Mesothelial cell of epicardium (in vitro differentiated cells): ENCODE results near the gene MAPK8IP2. TPM values are rescaled to one million over a fixed set of nuclear protein-coding genes. Genes with fewer than 3 reads are reported as not detected.
"Not testable (repeated sequence)": the region's sequence is repeated elsewhere in the genome, so short reads cannot be mapped to it uniquely, and the experiment has no call there.

Experiments
- DNase-seq, 2 experiments: peaks; one replicate each; pipeline ENCODE4 v3.0.0; 2021; ENCODE audit warnings: low spot score in 2 of 2; ENCODE audit not compliant: unreplicated experiment in 2 of 2
- H3K27ac Mint-ChIP-seq: 2 replicates; pipeline ENCODE4 v1.8.0; 2021; ENCODE audit warnings: mixed read lengths
- H3K27me3 Mint-ChIP-seq: 2 replicates; pipeline ENCODE4 v1.8.0; 2021; ENCODE audit warnings: low read depth, mixed read lengths
- H3K36me3 Mint-ChIP-seq: 2 replicates; pipeline ENCODE4 v1.8.0; 2021; ENCODE audit warnings: mixed read lengths
- H3K4me1 Mint-ChIP-seq: 2 replicates; pipeline ENCODE4 v1.8.0; 2021; ENCODE audit warnings: mixed read lengths
- H3K4me3 Mint-ChIP-seq: 2 replicates; pipeline ENCODE4 v1.8.0; 2021; ENCODE audit warnings: mild to moderate bottlenecking, moderate library complexity, mixed read lengths
- H3K9me3 Mint-ChIP-seq: 2 replicates; pipeline ENCODE4 v1.8.0; 2021; ENCODE audit warnings: mixed read lengths
- CTCF ChIP-seq: fragments of 200-600 bp; sonication (generic); IDR thresholded peaks from one replicate; pipeline ENCODE4 v1.5.0; 2021; ENCODE audit warnings: antibody characterized with exemption; ENCODE audit not compliant: unreplicated experiment
- total RNA-seq: library from RNA; stranded (reverse); gene quantifications from 3 replicates; pipeline ENCODE4 v1.2.1, GENCODE V29; 2021

Gene MAPK8IP2
- total RNA-seq, 1 donor from 2014 or later = 3.2 TPM

GRCh38 chr22:50653256-50653655, 52.7 kb downstream of the MAPK8IP2 start:
- H3K27me3 Mint-ChIP-seq = peaks cover 38% of the 10 kb centered on the region
- DNase-seq = no peak

GRCh38 chr22:50654664-50655063, 54.1 kb downstream of the MAPK8IP2 start:
- not testable (repeated sequence) for H3K9me3 Mint-ChIP-seq, H3K36me3 Mint-ChIP-seq, H3K27ac Mint-ChIP-seq, H3K4me1 Mint-ChIP-seq, DNase-seq, H3K4me3 Mint-ChIP-seq
- H3K27me3 Mint-ChIP-seq = peaks cover 38% of the 10 kb centered on the region

More at GRCh38 chr22:50653256-50653655, 52.7 kb downstream of the MAPK8IP2 start:
- Mint-ChIP-seq H3K9me3 (no peaks in the 10 kb centered on the region), H3K36me3 (peaks cover 1% of the 10 kb centered on the region), H3K4me1 (no peaks in the 10 kb centered on the region), H3K4me3 (no peak overlapping the region), H3K27ac (no peak overlapping the region)
- TF ChIP-seq CTCF = no peak

- H3K27ac Mint-ChIP-seq = no peak overlapping the region
- no peaks in the 10 kb centered on the region for H3K4me1 Mint-ChIP-seq
- peaks cover 46% of the 10 kb centered on the region for H3K27me3 Mint-ChIP-seq
- H3K9me3 Mint-ChIP-seq = peaks cover 4% of the 10 kb centered on the region
- no peak for TF ChIP-seq CTCF
- DNase-seq = no peak
- H3K36me3 Mint-ChIP-seq = no peaks in the 10 kb centered on the region
- H3K4me3 Mint-ChIP-seq = no peak overlapping the region
Measured at GRCh38 chr22:50656122-50657070, 55.8 kb downstream of the MAPK8IP2 start.

GRCh38 chr22:50657925-50658324, 57.3 kb downstream of the MAPK8IP2 start:
- no peak overlapping the region for H3K27ac Mint-ChIP-seq

GRCh38 chr22:50659711-50660110, 59.1 kb downstream of the MAPK8IP2 start:
- H3K4me3 Mint-ChIP-seq, H3K4me1 Mint-ChIP-seq, DNase-seq, H3K9me3 Mint-ChIP-seq, H3K36me3 Mint-ChIP-seq, H3K27ac Mint-ChIP-seq: not testable (repeated sequence)
- H3K27me3 Mint-ChIP-seq = peaks cover 32% of the 10 kb centered on the region

More at GRCh38 chr22:50657925-50658324, 57.3 kb downstream of the MAPK8IP2 start:
- DNase-seq = no peak
- no peaks in the 10 kb centered on the region for H3K36me3 Mint-ChIP-seq
- no peak for TF ChIP-seq CTCF
- peaks cover 43% of the 10 kb centered on the region for H3K27me3 Mint-ChIP-seq
- H3K9me3 Mint-ChIP-seq = peaks cover 4% of the 10 kb centered on the region
- H3K4me1 Mint-ChIP-seq = no peaks in the 10 kb centered on the region
- H3K4me3 Mint-ChIP-seq = no peak overlapping the region

- Mint-ChIP-seq H3K36me3 (no peaks in the 10 kb centered on the region), H3K4me3 (no peak overlapping the region), H3K27ac (no peak overlapping the region), H3K9me3 (peaks cover 4% of the 10 kb centered on the region), H3K4me1 (no peaks in the 10 kb centered on the region), H3K27me3 (peaks cover 31% of the 10 kb centered on the region)
- no peak for DNase-seq
- TF ChIP-seq CTCF = no peak
Measured at GRCh38 chr22:50660306-50660705, 59.7 kb downstream of the MAPK8IP2 start.

Other genes starting within 250 kb of the MAPK8IP2 start
- 95.8 to 106 TPM (median 105 TPM) in 3 replicates for gene SBF1, start 125.8 kb upstream of the MAPK8IP2 start, total RNA-seq
- 1.4 to 2.0 TPM (median 1.5 TPM) in 3 replicates for gene ADM2, start 119.2 kb upstream of the MAPK8IP2 start, total RNA-seq
- 0.34 to 0.66 TPM in 2 of 3 replicates, not detected in the other for gene MIOX, start 113.9 kb upstream of the MAPK8IP2 start, total RNA-seq
- 65.2 to 66.2 TPM (median 65.2 TPM) in 3 replicates for gene LMF2, start 93.1 kb upstream of the MAPK8IP2 start, total RNA-seq
- 57.9 to 63.1 TPM (median 60.3 TPM) in 3 replicates for gene NCAPH2, start 92.6 kb upstream of the MAPK8IP2 start, total RNA-seq
- 0.65 to 5.0 TPM (median 2.4 TPM) in 3 replicates for gene SCO2, start 75.2 kb upstream of the MAPK8IP2 start, total RNA-seq
- 9.3 to 10.3 TPM (median 9.9 TPM) in 3 replicates for gene TYMP, start 70.8 kb upstream of the MAPK8IP2 start, total RNA-seq
- 0.07 to 0.11 TPM (median 0.09 TPM) in 3 replicates for gene KLHDC7B, start 54.9 kb upstream of the MAPK8IP2 start, total RNA-seq
- 0.59 to 0.76 TPM in 2 of 3 replicates, not detected in the other for gene SYCE3, start 37.9 kb upstream of the MAPK8IP2 start, total RNA-seq
- gene CPT1B, start 22.4 kb upstream of the MAPK8IP2 start, total RNA-seq = 109 to 112 TPM (median 111 TPM) in 3 replicates
- 115 to 118 TPM (median 116 TPM) in 3 replicates for gene CHKB, start 17.9 kb upstream of the MAPK8IP2 start, total RNA-seq
- gene ARSA, start 27.4 kb downstream of the MAPK8IP2 start, total RNA-seq = 45.2 to 51.5 TPM (median 49.9 TPM) in 3 replicates
- 14.2 to 14.8 TPM (median 14.3 TPM) in 3 replicates for gene SHANK3, start 72.0 kb downstream of the MAPK8IP2 start, total RNA-seq
- gene ACR, start 137.4 kb downstream of the MAPK8IP2 start, total RNA-seq = 1.0 to 2.2 TPM (median 1.2 TPM) in 3 replicates
- gene RABL2B, start 182.8 kb downstream of the MAPK8IP2 start, total RNA-seq = 42.3 to 48.3 TPM (median 47.5 TPM) in 3 replicates